Measurements from ENCODE around the gene GPR87.
A peak's percentile ranks its signal among the peaks of the same experiment; 100 is the strongest.

The GPR87 gene

DNA sequence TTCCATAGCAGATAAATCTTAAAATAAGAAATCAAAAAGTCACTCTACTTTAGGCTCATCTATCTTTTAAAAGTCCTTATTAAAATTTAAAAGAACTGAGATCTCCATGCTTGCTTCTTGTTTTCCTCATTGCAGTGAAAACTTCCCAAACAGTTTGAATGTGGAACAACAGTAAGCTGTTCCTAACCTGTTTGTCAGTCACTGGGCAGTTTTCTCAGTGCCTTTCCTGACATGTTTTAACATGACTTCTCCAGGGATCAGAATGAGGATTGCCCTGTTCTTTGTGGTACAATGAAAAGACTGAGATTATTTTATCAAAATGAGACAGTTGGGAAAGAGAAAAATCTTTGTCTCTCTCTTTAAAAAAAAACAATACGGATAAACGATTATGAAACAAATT, 774 bp downstream of the GPR87 start:
- DNase-seq (ENCODE audit: low read depth): no peak

DNA sequence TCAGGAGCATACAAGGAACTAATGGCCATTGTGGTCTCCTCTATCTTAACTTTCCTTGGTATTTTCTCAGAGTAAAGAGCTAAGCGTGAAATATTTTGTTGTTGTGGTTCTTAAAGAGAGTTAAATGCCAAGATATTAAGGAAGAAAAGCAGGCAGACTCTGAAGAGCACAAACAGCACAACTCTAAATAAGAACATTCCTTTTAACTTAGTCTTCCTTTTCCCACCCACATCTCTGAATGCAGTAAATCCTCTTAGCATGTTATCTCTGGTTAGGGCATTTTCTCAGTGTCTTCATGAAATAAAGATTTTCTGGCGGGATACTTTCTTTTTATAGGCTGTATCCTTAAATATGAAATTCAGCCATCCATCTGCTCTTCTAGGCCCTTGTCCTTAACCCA, 1.5 kb downstream of the GPR87 start:
- no peak for DNase-seq (ENCODE audit: low read depth)

DNA sequence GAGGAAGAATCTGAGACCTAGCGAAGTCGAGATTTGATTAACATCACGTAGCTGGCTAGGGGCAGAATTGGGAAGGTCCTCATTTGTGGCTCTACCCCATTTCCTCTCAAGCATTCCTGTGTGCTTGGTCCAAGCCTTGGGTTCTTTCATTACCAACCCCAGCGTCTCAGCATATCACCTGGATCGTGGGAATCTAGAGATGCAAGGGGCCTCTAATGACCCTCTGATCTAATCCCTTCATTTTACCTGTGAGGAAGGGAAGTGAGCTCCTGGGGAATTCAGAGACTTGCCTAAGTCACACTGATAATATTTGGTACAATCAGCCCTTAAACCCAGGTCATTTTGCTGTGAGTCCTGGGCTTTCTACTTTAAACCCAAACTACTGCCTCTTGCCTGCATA, 2.0 kb downstream of the GPR87 start:
- no peak for DNase-seq (ENCODE audit: low read depth)

DNA sequence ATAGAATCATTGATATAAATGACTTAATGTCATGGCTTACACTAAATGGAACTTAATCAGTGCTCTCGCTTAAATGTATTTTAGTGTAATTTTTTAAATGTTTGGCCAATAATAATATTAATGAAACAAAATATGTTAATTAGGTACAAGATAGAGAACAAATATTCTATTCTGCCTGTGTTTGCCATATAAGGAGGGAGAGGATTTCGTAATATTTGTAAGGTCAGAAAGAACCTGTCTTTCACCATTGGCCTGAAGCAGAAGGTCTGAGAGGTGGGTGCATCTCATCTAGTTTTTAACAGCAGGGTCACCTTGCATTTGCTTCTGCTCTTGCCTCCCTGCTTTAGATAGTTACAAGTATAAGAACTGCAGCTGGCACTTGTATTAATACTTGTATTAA, 2.5 kb downstream of the GPR87 start:
- DNase-seq (ENCODE audit: low read depth): no peak

DNA sequence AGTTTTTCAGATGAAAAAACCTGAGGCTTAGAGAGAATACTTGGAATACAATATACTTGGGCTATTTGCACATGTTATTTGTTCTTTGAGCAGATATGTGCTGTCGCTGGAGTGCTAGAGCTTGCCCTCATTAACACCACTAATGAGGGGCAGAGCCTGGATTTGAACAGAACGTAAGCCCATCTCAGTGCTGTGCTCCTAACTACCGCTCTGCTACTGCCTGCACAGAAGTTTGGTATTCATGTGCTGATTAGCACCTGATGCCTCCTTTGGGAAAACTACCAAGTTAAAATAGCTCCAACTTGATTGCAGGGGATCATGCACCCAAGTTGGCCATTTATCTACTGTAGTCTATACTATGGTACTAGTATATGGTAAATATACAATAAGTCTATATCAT, 3.6 kb downstream of the GPR87 start:
- no peak for DNase-seq (ENCODE audit: low read depth)

DNA sequence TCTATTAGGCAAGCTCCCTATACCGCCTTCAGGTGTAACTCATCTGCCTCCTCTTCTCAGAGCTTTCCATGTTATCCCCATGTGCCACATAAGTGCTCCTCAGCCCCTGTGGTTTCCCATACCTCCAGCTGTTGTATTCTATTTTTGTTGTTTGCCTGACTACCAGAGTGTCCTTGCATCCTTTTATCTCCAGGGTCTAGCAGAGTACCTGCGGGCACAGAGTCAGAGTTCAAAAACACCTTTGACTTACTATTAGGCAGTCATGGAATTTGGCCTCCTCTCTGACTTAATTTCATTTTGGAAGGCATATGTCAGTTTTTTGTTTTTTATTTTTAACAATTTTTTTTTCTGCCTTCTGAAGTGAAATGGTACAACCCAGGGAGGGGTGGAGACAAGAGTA, 7.1 kb downstream of the GPR87 start:
- DNase-seq (ENCODE audit: low read depth): no peak

DNA sequence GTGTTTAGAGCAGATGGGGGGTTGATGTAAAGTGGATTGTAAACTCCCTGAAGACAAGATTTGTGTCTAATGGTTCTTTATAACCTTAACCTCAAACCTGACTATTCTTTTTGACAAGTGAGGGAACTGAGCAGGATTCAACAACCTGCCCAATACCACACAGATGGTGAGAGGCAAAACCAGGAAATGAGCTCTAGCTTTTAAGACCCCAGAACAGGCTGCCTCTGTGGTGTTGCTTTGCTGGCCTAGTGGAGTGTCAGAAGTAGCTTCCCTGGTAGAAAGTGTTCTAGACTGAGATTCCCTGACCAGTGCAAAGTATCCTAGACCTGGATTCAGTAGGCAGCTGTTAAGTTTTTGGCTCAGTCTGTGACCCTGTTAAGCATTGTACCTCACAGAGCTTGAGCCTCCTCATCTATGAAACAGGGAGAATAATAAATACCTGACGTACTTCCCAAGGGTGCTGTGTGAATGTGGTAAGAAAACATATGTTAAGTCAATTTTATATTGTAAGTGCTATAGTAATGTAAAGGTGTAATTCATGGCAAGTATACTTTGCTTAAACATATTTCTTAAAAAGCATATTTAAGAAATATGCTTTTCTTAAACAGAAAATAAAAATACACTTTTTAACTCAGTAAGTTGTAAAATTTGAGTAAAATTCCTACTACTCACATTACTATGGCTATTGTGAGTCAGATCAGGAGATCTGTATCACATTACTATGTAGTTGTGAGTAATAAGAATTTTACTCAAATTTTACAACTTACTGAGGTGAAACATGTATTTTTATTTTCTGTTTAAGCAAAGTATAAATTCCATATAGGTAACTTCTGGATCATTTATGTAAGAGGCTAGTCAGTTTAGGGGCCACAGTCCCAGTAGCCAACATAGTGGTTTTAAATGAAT, 8.8 kb downstream of the GPR87 start:
- no peak for DNase-seq (ENCODE audit: low read depth)

DNA sequence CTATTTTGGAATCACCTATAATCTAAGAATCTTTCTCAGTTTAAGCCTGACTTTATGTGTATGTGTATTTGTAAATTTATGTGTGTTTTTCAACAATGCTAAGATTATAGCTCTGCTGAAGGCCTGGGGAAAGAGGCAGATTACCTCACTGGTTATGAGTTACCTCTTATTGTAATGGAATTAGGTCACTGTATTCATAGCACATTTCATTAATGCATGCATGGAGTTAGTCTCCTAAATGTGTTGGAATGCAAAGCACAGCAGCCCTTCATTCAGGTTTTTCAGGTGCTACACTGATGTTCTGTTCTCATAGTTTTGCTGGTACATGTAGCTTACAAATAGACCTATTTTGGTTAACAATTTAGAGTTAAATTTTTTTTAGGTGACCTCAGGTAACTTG, 9.5 kb downstream of the GPR87 start:
- no peak for DNase-seq (ENCODE audit: low read depth)

DNA sequence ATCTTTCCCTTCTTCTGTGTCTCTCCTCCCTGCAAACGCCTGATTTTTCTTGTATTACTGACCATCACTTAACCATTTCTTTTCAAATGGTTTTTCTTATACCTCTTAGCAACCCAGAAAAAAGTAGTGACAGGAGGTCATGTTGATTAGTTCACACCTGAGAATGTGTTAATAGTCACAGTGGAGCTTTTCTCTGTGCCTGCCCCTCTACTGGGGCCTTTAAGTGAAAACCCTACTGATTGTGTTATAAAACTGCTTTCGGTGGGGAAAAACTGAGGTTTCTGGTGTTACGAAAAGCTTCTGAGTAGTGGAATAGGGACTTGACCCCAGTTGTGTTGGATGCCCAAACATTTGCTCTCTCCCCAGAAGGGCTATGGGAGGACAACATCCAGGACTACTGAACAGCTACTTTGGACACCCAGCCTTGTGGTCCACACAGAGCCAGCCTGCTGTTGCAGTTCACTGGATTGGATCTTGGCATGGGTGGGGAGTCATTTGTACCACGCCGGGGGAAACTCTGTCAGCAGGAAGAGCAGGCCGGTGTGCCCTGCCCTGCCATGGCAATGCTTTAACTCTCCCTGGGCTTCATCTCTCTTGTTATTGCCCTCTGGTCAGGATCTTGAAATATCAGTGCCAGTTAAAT, 10.3 kb downstream of the GPR87 start:
- no peak for DNase-seq (ENCODE audit: low read depth)

DNA sequence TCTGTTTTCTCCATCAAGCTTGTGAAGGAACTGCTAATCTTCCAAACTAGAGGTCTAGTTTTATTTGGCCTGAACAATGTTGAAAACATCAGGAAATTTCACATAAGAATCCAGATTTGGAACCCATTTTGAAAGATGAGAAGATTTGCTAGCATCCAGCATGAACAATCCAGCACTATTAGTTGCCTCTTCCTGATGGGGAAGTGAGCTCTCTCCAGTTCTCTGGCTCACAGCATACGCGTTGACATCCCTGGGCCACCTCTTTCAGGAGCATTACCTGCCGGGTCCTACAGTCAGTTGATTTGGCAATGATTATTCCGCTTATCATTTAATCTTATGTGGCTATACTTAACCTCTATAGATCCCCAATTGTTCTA, 10.9 kb downstream of the GPR87 start:
- no peak for DNase-seq (ENCODE audit: low read depth)

DNA sequence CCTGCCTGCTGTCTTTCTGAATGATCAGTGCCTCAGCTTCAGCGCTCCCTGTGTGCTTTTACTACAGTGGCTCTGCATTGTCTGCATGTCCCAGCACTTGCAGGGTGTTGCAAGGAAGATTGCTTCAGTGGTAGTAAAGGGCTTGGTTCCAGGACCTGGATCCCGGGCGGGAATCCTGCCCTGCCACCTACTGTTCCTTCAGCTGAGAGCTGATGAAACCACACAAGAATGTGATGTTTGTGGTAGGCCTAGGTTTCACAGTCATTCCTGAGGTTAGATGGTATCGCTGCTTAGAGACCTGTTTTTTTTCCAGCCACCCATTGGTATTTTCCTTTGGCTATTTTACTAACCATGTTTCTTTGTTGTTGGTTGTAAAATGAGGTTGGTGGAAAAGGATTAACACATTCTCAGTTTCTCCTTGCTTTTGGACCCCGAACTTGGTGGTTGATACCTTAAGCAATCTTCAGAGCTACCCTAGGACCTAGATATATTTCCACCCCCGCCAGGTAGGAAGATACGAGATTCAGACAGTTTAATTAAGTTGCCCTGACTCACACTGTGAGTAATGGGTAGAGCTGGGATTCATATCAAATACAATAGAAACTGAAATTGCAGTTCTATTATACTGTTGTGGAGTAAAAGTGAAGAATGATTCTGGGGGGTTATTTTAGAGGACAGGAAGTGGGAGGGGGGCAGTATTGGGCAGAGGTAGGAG, 11.4 kb downstream of the GPR87 start:
- peak; percentile 96 for DNase-seq (ENCODE audit: low read depth)

DNA sequence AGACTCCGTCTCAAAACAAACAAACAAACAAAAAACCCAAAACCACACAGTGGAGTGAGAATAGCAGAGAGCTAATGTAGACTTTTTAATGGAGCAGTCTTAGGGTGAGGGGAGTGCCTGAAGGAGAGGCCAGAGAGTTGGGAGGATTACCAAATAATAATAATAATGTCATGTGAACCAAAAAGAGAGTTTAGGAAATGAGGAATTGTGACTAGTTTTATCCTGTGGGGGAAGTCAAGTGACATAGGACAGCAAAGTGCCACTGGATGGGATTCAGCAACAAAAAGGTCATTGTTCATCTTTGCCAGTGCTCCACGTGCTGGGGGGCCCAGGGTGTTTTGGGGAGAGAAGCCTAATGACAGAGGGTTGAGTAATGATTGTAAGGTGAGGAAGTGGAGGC, 12.9 kb downstream of the GPR87 start:
- no peak for DNase-seq (ENCODE audit: low read depth)

DNA sequence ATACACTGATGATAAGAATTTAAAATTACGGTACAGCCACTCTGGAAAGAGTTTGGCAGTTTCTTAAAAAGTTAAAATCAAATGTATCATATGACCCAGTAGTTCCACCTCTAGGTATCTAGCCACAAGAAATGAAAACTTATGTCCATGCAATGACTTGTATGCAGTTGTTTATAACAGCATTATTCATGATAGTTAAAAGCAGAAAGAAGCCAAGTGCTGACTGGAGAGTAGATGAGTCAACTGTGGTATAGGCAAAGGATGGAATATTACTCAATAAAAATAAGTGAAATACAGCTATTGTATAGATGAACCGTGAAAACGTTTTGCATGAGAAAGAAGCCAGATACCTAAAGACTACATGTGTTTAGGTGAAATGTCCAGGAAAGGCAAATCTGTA, 14.8 kb downstream of the GPR87 start:
- no peak for DNase-seq (ENCODE audit: low read depth)

DNA sequence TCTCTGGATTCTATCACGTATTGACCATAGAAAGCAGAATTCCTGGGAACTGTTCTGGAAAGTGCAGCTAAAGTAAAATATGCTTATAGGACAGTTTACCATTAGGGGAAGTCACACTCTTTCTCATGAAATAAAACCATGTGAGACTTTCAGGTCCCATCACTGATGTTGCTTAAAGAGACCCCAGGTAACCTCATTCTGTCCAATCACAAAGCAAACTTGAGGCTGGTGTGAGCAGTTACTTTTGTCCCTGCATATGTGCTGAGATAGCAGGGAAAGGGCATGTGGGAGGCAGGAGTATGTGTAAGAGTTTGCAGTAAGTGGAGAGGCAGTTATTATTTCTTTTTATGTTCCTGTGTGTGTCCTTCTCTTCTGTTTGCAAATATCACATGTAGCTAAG, 16.1 kb downstream of the GPR87 start:
- DNase-seq (ENCODE audit: low read depth): no peak

DNA sequence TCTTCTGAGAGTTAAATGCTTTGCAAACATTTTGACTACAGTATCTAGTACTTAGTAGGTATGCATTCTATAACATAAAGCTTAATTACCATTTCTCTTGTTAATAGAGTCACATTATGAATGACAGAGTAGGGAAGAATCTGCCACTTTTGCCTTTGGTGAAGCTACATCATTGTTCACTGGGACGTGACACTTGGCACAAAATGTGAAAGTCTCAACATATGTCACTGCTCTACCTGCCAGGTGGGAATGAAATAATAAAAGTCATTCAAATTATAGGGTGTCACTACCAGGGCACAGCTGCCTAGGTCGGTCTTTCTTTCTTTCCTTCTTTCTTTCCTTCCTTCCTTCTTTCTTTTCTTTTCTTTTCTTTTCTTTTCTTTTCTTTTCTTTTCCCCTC, 17.6 kb downstream of the GPR87 start:
- DNase-seq (ENCODE audit: low read depth): no peak

DNA sequence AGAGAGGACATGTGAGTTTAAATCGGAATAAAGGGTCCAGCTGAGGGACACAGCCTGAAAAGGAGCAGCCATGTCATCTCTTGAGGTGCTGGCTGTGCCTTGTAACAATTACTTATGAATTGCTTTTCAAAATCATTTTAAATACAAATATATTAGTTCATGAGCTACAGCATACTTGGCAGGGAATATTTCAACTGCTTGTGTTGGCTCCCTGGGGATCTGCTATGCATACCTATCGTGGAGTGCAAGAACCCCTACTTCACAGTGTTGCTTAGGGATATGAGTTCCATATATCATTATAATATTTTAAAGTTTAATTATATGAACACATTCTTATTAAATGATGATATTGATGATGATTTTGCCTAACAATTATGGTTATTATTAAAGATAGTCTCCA, 19.2 kb downstream of the GPR87 start:
- DNase-seq (ENCODE audit: low read depth): no peak

DNA sequence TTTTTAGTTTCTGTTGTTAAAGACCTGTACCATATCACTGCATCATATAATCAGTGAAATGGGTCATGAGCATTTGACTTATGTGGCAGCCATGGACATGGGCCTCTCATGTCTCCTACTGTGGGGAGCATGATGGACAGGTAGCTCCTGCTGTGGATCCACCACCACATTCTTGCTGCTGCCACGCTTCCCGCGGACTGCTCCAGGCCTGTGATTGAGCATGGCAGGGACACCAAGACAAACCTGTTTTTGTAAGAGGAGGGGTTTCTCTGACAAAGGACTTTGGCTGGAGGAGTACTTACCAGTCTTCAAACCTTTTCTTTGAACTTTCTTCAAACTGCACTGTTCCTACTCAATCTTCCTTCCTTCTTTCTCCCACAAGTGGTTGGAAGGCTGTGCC, 20.4 kb downstream of the GPR87 start:
- DNase-seq (ENCODE audit: low read depth): no peak

DNA sequence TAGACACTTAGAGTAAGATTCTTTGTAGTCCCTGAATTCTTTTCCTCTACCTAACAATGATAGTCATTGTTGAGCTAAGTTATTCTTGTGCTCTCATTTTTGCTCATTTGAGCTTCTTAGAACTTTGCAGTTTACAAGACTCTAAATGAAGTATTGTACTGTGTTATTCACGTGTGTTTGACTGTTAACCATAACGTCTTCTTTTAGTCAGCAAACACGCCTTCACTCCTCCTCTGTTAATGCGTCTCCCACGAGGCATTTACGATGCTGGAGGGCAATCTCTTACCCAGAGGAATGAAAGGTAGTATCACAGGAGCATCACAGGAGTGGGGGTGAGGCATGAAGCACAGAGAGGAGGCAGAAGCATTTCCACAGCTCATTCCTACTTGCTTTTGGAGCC, 23.5 kb downstream of the GPR87 start:
- no peak for DNase-seq (ENCODE audit: low read depth)

DNA sequence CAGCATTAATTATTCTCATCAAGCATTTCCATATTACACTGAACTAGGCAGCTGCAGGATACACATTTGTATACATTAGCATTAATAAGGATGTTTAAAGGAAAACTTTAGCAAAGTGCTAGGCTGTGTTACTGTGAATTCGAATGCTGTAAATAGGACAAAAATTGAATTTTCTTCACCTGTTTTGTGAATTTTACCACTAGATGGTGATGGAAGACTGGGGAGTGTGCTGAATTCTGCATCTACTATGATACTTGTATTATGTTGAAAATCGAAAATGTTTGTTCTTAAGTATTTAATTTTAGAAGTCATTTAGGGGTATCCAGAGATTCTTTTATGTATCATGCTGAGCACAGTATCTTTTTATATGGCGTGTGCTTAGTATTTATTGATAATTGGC, 25.9 kb downstream of the GPR87 start:
- DNase-seq (ENCODE audit: low read depth): no peak

DNA sequence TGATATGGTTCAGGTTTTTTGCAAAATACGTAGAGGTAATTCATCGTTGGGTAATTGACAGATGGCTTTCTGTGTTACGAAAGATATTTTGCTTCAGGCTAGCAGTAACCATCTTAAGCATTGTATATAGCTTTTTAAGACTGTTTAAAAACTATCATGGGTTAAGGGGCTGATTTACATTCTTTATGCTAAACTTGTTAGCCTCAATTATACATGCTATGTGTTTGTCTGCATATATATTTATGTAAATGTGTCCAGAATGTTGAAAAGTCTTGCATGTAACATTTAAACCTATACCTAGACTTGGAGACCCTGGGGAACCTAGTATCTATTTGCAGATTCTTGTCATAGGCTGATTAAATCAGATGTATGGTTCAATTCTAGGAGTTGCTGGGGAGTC, 27.2 kb downstream of the GPR87 start:
- no peak for DNase-seq (ENCODE audit: low read depth)

DNA sequence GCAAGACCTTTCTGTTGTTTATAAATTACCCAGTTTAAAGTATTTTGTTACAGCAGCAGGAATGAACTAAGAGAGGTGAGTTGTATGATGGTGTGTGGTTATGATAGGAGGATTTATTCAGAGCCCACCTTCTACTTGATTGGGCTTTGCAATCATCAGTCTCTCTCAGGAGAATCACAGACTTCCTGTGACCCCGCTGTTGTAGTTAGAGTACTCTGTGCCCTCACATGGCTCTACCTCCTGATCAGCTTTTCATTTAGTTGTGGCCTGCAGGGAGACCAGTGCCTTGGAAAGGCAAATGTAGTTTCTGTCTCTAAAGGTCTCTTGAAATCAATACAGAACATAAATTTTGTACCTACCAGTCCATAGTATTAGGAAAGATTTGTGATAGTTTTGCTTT, 30.7 kb downstream of the GPR87 start:
- DNase-seq (ENCODE audit: low read depth): no peak

DNA sequence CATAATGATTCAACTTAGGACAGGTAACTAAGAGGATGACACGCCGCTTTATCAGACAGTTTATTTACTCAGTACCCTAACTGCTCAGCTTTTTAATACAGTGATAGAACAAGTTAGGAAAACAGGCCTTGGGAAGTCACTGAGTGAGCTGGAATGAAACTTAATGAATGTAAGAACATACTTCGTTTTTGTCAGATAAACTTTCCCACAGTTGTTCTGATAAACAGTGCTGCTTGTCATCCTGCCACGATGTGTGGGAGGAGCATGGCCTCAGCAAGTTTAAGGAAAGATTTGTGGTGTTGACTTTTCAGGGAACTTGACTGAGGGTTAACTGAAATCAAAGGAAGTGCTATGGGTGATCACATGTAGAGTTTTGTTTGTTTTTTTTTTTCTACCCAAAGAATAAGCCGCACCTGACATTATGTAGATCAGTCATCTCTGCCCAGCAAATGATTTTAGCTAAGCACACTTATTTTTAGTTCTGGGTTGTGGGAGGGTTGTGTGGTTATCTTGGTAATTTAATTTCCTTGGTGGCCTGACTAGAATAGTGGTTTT, 32.6 kb downstream of the GPR87 start:
- DNase-seq (ENCODE audit: low read depth): no peak

DNA sequence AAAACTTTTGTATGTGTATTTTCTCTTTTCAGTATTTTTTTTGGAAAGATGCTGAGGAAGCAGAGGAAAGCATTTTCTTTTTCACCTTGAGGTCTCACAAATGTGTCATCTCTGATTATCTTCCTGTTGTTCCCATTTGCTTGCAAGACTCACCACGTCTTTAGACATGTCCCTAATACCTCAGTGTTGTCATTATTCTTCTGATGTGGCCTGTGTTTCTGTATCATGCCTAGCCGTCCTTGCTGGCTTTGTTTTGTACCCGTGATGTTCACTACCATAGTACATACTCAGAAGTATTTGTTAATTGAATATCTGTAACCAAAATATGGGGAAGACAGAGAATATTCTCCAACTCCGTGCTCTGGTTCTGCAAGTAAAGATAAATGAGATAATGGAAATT, 33.2 kb downstream of the GPR87 start:
- no peak for DNase-seq (ENCODE audit: low read depth)
